Fibroblast of lung (primary cell): Measurements from ENCODE around the gene DNAJC6. TPM values are rescaled to one million over a fixed set of nuclear protein-coding genes. Genes with fewer than 3 reads are reported as not detected.

Experiments
- DNase-seq, 2 donors: peaks; one replicate each; pipeline versions ENCODE4 v3.0.0 to v3.0.0-alpha.2; 2010; ENCODE audit warnings: low read depth in 2 of 2
- H2AFZ ChIP-seq: 2 replicates; pipeline ENCODE4 v1.5.1; 2012; ENCODE audit warnings: low read length, control low read depth, inconsistent platforms
- H3K27ac ChIP-seq: 2 replicates; pipeline ENCODE4 v1.5.1; 2011; ENCODE audit warnings: low read length, control low read depth; ENCODE audit not compliant: insufficient read depth
- H3K27me3 ChIP-seq: 2 replicates; pipeline ENCODE4 v1.5.1; 2011; ENCODE audit warnings: mild to moderate bottlenecking, low read length; ENCODE audit not compliant: control insufficient read depth, insufficient read depth
- H3K36me3 ChIP-seq: 2 replicates; pipeline ENCODE4 v1.5.1; 2011; ENCODE audit warnings: low read length; ENCODE audit not compliant: control insufficient read depth, insufficient read depth
- H3K4me1 ChIP-seq: 2 replicates; pipeline ENCODE4 v1.5.1; 2011; ENCODE audit warnings: low read length; ENCODE audit not compliant: control insufficient read depth, insufficient read depth; ENCODE audit errors: extremely low read depth
- H3K4me2 ChIP-seq: 2 replicates; pipeline ENCODE4 v1.5.1; 2011; ENCODE audit warnings: low read length, control low read depth; ENCODE audit not compliant: insufficient read depth; ENCODE audit errors: extremely low read depth
- H3K4me3 ChIP-seq, 4 experiments: fragments of 200-600 bp in 1 of 4; sonication (generic) in 1 of 4; replicated peaks in 1 of 4; 2 replicates each; pipeline ENCODE4 v1.5.1; 2011 to 2016; ENCODE audit warnings: low read length in 4 of 4, low read depth in 3 of 4, mild to moderate bottlenecking in 3 of 4, control low read depth in 2 of 4, inconsistent platforms in 1 of 4, mixed read lengths in 1 of 4; ENCODE audit not compliant: insufficient read depth in 1 of 4; ENCODE audit errors: control extremely low read depth in 1 of 4
- H3K79me2 ChIP-seq: 2 replicates; pipeline ENCODE4 v1.5.1; 2012; ENCODE audit warnings: mild to moderate bottlenecking, low read length, inconsistent platforms; ENCODE audit not compliant: control insufficient read depth, insufficient read depth
- H3K9ac ChIP-seq: 2 replicates; pipeline ENCODE4 v1.5.1; 2011; ENCODE audit warnings: mild to moderate bottlenecking, low read length, control low read depth; ENCODE audit not compliant: insufficient read depth
- H3K9me3 ChIP-seq: 2 replicates; pipeline ENCODE4 v1.5.1; 2012; ENCODE audit warnings: low read depth, low read length; ENCODE audit not compliant: control insufficient read depth, insufficient read depth
- H4K20me1 ChIP-seq: 2 replicates; pipeline ENCODE4 v1.5.1; 2011; ENCODE audit warnings: low read length; ENCODE audit not compliant: control insufficient read depth, insufficient read depth; ENCODE audit errors: extremely low read depth
- EZH2 ChIP-seq: IDR thresholded peaks from 2 replicates; pipeline ENCODE4 v1.5.1; 2012; ENCODE audit warnings: low read length, control low read depth, mild to moderate bottlenecking; ENCODE audit errors: missing control alignments
- polyA plus RNA-seq, 2 donors: library from polyadenylated mRNA; depleted of rRNA in 1 of 2; stranded (reverse) in 1 of 2; unstranded in 1 of 2; fragments of >200 nt; gene quantifications; 2 replicates each; pipeline ENCODE4 v1.2.1, GENCODE V29; 2011 to 2012; ENCODE audit warnings: missing spikeins in 1 of 2
- total RNA-seq: library from RNA; depleted of rRNA; stranded (reverse); fragments of >200 nt; gene quantifications from 2 replicates; pipeline ENCODE4 v1.2.1, GENCODE V29; 2014
- TF ChIP-seq, protein P1 (sequence below), 2 donors: IDR thresholded peaks in 1 of 2; conservative IDR thresholded peaks in 1 of 2; 1 replicate in 1 of 2; 2 replicates in 1 of 2; pipeline ENCODE4 v1.5.1; 2011 to 2012; ENCODE audit warnings: low read length in 2 of 2, control low read depth in 1 of 2, inconsistent platforms in 1 of 2, low read depth in 1 of 2, mild to moderate bottlenecking in 1 of 2

DNAJC6 gene
- total and polyA plus RNA-seq, 2 donors (not counting 1 experiment from before 2014, with no cell fraction given): 0.33 to 0.98 TPM

DNA sequence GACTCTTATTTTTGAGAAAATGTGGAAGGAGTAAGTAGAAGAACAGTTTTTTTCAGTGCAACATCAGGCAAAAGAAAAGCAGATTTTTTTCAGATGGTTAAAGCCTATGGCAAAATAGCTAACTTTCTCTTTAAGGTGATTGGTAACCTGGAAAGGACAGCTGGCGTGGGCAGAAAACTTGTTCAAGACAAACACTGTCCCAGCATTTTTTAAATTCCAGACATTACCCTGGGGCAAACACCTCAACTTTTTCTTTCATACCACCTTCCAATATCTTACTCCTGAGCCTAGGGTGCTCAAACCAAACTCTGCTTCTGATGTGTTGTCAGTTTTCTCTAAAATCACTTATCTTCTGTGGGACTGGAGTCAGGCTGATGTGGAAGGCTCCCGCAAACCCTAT, 108.4 kb downstream of the DNAJC6 start:
- Histone ChIP-seq H4K20me1 (no peaks in the 10 kb centered on the region), H3K27ac (no peak overlapping the region), H3K9me3 (no peaks in the 10 kb centered on the region), H3K9ac (no peak overlapping the region), H3K4me1 (peaks cover 9% of the 10 kb centered on the region), H3K79me2 (peaks cover 18% of the 10 kb centered on the region), H3K27me3 (no peaks in the 10 kb centered on the region), H3K36me3 (no peaks in the 10 kb centered on the region), H2AFZ (no peak overlapping the region), H3K4me3 (no peak overlapping the region), H3K4me2 (no peak overlapping the region)
- DNase-seq: no peak
- no peak for TF ChIP-seq EZH2
- TF ChIP-seq, protein P1, sequence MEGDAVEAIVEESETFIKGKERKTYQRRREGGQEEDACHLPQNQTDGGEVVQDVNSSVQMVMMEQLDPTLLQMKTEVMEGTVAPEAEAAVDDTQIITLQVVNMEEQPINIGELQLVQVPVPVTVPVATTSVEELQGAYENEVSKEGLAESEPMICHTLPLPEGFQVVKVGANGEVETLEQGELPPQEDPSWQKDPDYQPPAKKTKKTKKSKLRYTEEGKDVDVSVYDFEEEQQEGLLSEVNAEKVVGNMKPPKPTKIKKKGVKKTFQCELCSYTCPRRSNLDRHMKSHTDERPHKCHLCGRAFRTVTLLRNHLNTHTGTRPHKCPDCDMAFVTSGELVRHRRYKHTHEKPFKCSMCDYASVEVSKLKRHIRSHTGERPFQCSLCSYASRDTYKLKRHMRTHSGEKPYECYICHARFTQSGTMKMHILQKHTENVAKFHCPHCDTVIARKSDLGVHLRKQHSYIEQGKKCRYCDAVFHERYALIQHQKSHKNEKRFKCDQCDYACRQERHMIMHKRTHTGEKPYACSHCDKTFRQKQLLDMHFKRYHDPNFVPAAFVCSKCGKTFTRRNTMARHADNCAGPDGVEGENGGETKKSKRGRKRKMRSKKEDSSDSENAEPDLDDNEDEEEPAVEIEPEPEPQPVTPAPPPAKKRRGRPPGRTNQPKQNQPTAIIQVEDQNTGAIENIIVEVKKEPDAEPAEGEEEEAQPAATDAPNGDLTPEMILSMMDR (conservative IDR thresholded peaks at IDR 0.05 in 1 of 2, IDR thresholded peaks at IDR 0.05 in 1 of 2; ENCODE audit: low read depth in 1 of 2, low read length in 2 of 2): no peak

DNA sequence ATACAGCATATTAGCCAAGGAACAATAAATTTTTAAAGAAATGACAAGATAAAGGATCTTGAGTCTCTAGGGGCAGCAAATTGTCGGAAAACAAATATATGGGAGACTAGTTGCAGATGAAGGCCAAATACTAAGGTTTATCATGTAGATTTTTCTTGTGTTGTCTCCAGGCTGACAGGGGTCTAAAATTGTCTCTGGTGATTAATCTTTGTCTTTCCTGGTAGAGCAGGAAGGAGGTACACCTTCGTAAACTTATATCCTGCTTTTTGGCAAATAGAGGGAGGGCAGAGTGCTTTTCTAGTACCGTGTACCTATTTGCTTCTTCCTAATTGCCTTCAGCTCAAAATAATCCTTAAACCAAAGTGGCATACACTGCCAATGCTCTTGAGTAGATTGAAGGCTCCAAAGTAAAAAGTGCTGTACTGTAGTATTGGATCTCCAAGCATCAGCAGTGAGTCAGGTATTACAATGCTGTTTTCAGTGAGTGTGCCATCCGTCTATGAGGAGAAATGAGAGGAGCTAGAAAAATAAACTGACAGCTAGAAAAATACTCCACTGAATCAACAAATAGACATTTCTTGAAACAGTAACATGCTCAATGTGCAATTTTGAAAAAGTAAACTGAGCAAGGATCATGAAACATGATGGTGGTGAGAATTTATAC, 109.3 kb downstream of the DNAJC6 start:
- no peaks in the 10 kb centered on the region for H4K20me1 ChIP-seq
- no peak overlapping the region for H3K4me2 ChIP-seq
- H3K36me3 ChIP-seq: no peaks in the 10 kb centered on the region
- no peak overlapping the region for H3K27ac ChIP-seq
- H2AFZ ChIP-seq: no peak overlapping the region
- H3K4me1 ChIP-seq: peaks cover 12% of the 10 kb centered on the region
- TF ChIP-seq, protein P1 (conservative IDR thresholded peaks at IDR 0.05 in 1 of 2, IDR thresholded peaks at IDR 0.05 in 1 of 2; ENCODE audit: low read depth in 1 of 2, low read length in 2 of 2): no peak
- no peak for TF ChIP-seq EZH2
- H3K4me3 ChIP-seq: no peak overlapping the region
- no peak overlapping the region for H3K9ac ChIP-seq
- no peaks in the 10 kb centered on the region for H3K9me3 ChIP-seq
- no peaks in the 10 kb centered on the region for H3K27me3 ChIP-seq
- DNase-seq: no peak
- peaks cover 27% of the 10 kb centered on the region for H3K79me2 ChIP-seq

DNA sequence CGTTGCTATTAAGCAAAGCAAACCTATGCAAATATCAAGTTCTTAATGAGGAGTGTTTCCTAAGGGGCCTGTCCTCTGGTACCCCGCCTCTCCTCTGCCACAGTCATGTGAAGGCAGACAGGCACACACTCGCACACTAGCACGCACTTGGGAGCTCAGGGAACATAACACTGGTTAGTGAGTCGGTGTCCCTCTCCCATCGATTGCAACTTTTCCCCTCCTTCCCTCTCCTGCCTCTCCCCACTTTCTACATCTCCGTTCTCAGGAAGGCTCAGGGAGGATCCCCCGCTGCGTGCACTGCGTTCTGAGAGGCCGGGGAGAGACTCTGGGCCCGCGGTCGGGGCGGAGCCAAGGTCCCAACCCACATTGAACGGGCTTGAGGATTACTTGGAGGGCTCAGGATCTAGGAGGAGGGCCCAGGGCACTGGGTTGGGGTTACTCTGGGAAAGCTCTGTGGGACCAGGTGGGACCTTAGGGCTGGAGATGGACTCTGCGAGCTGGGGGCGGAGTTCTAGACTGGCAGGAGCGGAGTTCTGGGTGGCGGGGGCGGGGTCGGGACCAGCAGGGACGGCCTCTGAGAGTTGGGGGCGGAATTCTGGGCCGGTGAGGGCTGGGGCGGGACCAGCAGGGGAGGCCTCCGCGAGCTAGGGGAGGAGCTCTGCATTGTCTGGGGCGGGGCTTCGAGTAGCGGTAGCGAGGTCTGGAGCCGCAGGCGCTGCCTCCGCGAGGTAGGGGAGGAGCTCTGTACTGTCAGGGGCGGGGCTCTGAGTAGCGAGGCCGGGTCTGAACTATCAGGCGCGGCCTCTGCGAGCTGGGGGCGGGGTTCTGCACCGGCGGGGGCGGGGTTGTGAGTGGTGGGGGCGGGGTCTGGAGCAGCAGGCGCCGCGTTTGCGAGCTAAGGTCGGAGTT, 110.6 kb downstream of the DNAJC6 start:
- Histone ChIP-seq H3K27ac (peak overlapping the region; percentile 22), H3K4me2 (peak overlapping the region; percentile 71), H3K9ac (peak overlapping the region; percentile 43), H3K27me3 (no peaks in the 10 kb centered on the region), H3K79me2 (peaks cover 35% of the 10 kb centered on the region), H4K20me1 (no peaks in the 10 kb centered on the region), H3K36me3 (no peaks in the 10 kb centered on the region), H2AFZ (peak overlapping the region; percentile 98), H3K9me3 (no peaks in the 10 kb centered on the region), H3K4me1 (peaks cover 12% of the 10 kb centered on the region), H3K4me3 (peak overlapping the region; percentile 72 to 90 (median 77))
- DNase-seq: peak; percentile 96 to 99
- TF ChIP-seq, protein P1 (conservative IDR thresholded peaks at IDR 0.05 in 1 of 2, IDR thresholded peaks at IDR 0.05 in 1 of 2; ENCODE audit: low read depth in 1 of 2, low read length in 2 of 2): no peak
- TF ChIP-seq EZH2: no peak
